Measurements from ENCODE around the gene PPP1R12C. TPM values are rescaled to one million over a fixed set of nuclear protein-coding genes. Genes with fewer than 3 reads are reported as not detected.

PPP1R12C gene
- total and polyA plus RNA-seq, 10 of the 15 experiments (the other 5 are each of a cell fraction or from before 2014, with no cell fraction given), result 1.4 to 84.7 (median 20.5) TPM

GRCh38 chr19:55147545-55148251 is 30.3 kb upstream of the PPP1R12C start:
- Histone ChIP-seq H3K79me2 (ENCODE audit: control insufficient read depth, insufficient read depth, low read length) (no peaks in the 10 kb centered on the region), H3K27me3 (replicated peaks in 1 of 2; ENCODE audit: control insufficient read depth in 2 of 2, insufficient read depth in 2 of 2, low read length in 1 of 2) (no peaks in the 10 kb centered on the region; a peak in 2 of 4 replicates), H4K20me1 (ENCODE audit: control insufficient read depth, insufficient read depth) (no peaks in the 10 kb centered on the region), H3K4me2 (ENCODE audit: control insufficient read depth, insufficient read depth) (no peak overlapping the region), H2AFZ (ENCODE audit: control insufficient read depth, low read depth, low read length) (no peak overlapping the region), H3K9ac (ENCODE audit: control insufficient read depth, insufficient read depth, low read length) (no peak overlapping the region), H3K4me1 (ENCODE audit: control insufficient read depth, insufficient read depth, low read length) (no peaks in the 10 kb centered on the region), H3K36me3 (ENCODE audit: control insufficient read depth in 2 of 2, insufficient read depth in 2 of 2, low read length in 1 of 2) (no peaks in the 10 kb centered on the region), H3K27ac (ENCODE audit: control insufficient read depth, insufficient read depth) (no peak overlapping the region), H3K9me3 (replicated peaks; ENCODE audit: control insufficient read depth, insufficient read depth, low read length) (no peaks in the 10 kb centered on the region; the same call in 2 of the 3 replicates), H3K4me3 (no peak overlapping the region)
- RAD21 ChIA-PET (ENCODE audit: unreplicated experiment), result interaction anchor here (0.6 kb wide), 1 partner anchor 14 kb away, joined by 3 read pairs; no protein-coding TSS in a partner anchor
- FAIRE-seq, result no peak
- BruUV-seq (replicated peaks), result no TSS peak
- CTCF ChIA-PET, result interaction anchor here (0.6 to 2.0 kb wide), 4 partner anchors 13 to 356 kb away, joined by 3 to 11 read pairs (median 5); no protein-coding TSS in a partner anchor
- no peak for ATAC-seq
- POLR2A ChIA-PET, result no interaction called here
- 27% methylated on average over 3 of the region's 9 CpGs for WGBS (ENCODE audit: insufficient coverage, insufficient replicate concordance, low lambda C conversion rate, missing lambda C conversion rate)
- TF ChIP-seq CHD1 (IDR thresholded peaks at IDR 0.05; ENCODE audit: low read depth, low read length), result no peak
- TF ChIP-seq, protein P1, sequence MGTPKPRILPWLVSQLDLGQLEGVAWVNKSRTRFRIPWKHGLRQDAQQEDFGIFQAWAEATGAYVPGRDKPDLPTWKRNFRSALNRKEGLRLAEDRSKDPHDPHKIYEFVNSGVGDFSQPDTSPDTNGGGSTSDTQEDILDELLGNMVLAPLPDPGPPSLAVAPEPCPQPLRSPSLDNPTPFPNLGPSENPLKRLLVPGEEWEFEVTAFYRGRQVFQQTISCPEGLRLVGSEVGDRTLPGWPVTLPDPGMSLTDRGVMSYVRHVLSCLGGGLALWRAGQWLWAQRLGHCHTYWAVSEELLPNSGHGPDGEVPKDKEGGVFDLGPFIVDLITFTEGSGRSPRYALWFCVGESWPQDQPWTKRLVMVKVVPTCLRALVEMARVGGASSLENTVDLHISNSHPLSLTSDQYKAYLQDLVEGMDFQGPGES (IDR thresholded peaks at IDR 0.05), result no peak
- TF ChIP-seq, protein P2, sequence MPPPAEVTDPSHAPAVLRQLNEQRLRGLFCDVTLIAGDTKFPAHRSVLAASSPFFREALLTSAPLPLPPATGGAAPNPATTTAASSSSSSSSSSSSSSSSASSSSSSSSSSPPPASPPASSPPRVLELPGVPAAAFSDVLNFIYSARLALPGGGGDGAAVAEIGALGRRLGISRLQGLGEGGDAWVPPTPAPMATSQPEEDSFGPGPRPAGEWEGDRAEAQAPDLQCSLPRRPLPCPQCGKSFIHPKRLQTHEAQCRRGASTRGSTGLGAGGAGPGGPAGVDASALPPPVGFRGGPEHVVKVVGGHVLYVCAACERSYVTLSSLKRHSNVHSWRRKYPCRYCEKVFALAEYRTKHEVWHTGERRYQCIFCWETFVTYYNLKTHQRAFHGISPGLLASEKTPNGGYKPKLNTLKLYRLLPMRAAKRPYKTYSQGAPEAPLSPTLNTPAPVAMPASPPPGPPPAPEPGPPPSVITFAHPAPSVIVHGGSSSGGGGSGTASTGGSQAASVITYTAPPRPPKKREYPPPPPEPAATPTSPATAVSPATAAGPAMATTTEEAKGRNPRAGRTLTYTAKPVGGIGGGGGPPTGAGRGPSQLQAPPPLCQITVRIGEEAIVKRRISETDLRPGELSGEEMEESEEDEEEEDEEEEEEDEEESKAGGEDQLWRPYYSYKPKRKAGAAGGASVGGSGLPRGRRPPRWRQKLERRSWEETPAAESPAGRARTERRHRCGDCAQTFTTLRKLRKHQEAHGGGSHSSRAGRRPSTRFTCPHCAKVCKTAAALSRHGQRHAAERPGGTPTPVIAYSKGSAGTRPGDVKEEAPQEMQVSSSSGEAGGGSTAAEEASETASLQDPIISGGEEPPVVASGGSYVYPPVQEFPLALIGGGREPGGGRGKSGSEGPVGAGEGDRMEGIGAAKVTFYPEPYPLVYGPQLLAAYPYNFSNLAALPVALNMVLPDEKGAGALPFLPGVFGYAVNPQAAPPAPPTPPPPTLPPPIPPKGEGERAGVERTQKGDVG (CRISPR knock-in tag; IDR thresholded peaks at IDR 0.05), result no peak
- TF ChIP-seq SMAD1 (IDR thresholded peaks at IDR 0.05; ENCODE audit: low read depth, partially characterized antibody), result no peak
- TF ChIP-seq BACH1 (IDR thresholded peaks at IDR 0.05; ENCODE audit: borderline replicate concordance), result no peak
- TF ChIP-seq HDGF (IDR thresholded peaks at IDR 0.05), result no peak
- no peak for TF ChIP-seq ZBTB11 (CRISPR knock-in tag; IDR thresholded peaks at IDR 0.05)
- no peak for TF ChIP-seq TCF7 (IDR thresholded peaks at IDR 0.05; ENCODE audit: borderline replicate concordance)
- no peak for TF ChIP-seq ZNF622 (IDR thresholded peaks at IDR 0.05)
- no peak for TF ChIP-seq SKIL (IDR thresholded peaks at IDR 0.05; ENCODE audit: low read depth, poor library complexity, severe bottlenecking)
- no peak for TF ChIP-seq HCFC1 (IDR thresholded peaks at IDR 0.05; ENCODE audit: low read length)
- TF ChIP-seq SIN3A (IDR thresholded peaks at IDR 0.05; ENCODE audit: low read depth, low read length), result no peak
- TF ChIP-seq ATF7 (IDR thresholded peaks at IDR 0.05; ENCODE audit: low read depth), result no peak
- DNase-seq (ENCODE audit: low read depth, low spot score), result no peak
- SMC1A ChIA-PET (ENCODE audit: uncharacterized antibody, unreplicated experiment), result no interaction called here
- in situ Hi-C loops (cut with MboI), result no loop called here
- intact Hi-C loops (cut with micrococcal nuclease; ENCODE audit: unreplicated experiment), result no loop called here
